GM18519 (cell line): ENCODE data around the gene LKAAEAR1.

Source experiments
- ATAC-seq: cut with Tn5 transposase; IDR thresholded peaks from one replicate; pipeline ENCODE4 v1.9.1; 2021; ENCODE audit warnings: mild to moderate bottlenecking, moderate library complexity; ENCODE audit not compliant: unreplicated experiment, low FRiP score

Gene LKAAEAR1

DNA sequence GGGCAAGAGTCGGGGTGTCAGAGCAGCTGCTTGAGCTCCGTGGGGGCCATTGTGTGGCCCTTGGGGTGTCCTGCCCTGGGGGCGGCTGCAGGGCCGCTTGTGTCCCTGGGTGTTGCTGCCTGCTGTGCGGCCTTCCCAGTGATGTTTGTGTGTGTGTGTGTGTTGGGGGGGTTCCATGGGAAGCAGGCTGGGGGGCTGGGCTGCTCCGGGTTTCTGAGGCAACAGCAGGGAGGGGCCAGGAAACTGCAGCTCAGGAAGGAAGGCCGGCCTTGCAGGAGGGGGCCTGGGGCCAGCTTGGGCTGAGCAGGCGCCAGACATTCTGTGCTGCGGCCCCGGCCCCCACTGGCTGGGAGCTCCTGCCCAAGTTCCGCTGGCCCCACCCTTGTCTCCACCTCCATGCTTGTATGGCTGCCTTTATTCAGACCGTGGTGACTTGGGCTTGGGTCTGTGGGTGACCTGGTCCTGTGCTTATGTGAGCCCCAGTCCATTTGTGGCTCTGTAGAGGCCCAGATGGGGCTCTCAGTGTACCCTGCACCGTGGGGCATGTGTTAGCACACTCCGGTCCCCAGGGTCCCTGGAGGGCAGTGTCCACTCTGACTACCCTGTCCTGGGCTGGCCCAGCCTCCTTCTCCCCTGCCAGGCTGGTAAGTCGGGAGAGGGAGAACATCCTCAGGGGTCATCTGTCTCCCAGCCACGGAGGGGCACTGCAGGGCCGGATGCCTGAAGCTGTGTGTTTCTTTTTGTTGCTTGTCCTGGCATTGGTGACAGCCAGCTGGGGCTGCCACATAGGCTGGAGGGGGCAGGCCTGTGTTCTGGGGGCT lies 30.1 kb downstream of the LKAAEAR1 start:
- ATAC-seq = no peak

DNA sequence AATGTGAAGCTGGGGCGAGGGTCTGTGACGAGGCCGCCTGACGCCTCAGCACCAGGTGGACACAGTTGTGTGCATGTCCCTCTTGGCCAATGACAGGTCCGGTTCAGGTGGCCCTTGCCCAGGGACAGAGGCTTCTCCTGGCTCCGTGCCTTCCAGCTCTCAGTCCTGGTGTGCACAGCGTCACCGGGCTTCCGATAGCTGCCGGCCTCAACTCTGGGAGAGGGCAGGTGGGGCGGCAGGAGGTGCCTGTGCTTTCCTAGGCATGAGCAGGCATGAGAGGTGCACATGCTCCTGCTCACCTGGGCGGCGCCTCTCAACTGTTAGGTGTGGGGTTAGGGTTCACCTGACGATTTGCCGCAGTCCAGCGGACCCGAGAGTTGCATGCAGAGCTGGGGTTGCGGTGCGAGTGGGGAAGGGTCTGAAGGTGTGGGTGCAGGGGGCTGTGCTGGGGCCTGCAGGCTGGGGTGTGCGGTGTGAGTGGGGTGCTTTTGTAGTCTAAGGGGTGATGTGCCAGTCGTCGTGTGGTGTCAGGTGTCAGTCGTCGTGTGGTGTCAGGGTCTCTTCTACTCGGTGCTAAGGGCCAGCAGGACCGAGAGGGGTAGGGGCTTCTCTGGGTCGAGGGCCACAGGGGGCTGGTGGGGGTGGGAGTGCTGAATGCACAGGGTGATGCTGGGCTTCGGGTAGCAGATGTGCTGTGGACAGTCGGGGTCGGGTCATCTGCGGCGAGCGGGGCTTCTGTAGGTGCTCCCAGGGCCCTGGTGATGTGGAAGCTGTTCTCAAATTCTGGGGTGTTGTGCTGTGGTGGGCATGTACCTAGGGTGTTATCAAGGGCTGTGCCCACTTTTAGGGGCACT lies 31.0 kb downstream of the LKAAEAR1 start:
- ATAC-seq = no peak

DNA sequence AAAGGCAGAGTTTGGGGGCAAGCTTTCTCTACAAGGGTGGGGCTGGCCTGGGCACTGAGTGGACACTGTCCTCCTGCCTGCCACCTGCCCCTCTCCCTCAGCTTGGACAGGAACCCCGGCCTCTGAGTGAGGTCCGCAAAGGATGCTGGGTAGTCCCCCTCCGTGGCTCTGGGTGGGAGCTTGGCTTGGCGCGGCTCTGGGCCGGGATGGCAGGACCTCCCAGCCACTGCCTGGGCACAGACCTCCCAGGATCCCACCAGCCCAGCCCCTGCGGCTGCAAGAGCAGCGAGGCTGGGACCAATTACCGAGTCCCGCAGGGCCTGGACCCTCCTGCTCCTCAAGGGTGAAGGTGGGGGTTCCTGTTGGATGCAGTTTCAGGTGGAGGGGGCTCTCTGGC lies 31.9 kb downstream of the LKAAEAR1 start:
- no peak for ATAC-seq

DNA sequence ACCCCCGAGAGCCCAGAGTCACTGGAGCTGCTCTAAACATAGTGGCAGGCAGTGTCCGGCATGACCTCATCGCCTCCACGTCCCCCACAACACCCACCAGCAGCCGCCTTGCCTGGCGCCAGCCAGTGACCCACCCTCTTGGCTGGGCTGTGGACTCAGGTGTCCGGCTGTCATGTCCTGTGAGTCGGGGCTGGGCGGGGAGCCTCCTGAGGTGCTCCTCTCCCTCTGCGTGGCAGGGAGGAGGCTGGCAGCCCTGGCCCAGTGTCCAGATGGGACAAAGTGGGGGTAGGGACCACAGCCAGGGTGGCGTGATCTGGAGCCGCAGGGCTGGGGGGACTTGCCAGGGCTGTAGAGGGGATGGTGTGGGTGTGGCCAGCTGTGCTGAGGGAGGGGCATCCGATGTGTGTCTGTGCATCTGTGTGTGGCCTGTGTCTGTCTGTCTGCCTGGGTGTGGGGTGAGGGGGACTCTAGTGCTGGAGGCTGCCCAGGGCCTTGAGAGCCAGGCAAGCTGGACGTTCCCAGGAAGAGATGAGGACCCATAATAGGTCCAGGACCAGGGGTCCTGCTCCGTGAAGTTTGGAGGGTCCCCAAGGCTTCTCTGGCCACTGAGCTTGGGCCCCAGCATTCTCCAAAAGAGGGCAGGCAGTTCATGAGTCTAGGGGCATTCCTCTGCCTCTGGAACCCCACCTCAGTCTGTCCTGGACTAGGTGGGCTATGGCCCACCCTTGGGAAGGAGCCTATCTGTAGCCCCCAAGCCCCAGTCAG lies 32.5 kb downstream of the LKAAEAR1 start:
- no peak for ATAC-seq

DNA sequence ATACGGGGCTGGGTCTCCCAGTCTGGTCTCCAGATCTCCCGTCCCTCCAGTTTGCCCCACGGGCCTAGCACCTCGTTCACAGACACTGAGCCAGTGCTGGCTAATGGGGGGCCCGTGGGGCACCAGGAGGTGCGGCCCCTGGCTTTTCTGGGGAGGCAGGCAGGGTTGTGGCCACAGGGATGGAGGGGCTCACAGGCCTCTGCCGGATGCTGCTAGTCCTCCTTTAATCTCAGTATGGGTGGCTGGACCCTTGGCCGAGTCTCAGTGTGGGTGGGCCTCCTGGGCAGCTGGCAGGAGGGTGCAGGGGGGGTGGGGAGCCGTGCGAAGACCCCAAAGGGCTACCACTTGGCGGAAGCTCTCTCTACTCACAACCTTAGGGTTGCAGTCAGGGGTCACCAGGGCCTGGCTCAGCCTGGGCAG lies 33.2 kb downstream of the LKAAEAR1 start:
- no peak for ATAC-seq

DNA sequence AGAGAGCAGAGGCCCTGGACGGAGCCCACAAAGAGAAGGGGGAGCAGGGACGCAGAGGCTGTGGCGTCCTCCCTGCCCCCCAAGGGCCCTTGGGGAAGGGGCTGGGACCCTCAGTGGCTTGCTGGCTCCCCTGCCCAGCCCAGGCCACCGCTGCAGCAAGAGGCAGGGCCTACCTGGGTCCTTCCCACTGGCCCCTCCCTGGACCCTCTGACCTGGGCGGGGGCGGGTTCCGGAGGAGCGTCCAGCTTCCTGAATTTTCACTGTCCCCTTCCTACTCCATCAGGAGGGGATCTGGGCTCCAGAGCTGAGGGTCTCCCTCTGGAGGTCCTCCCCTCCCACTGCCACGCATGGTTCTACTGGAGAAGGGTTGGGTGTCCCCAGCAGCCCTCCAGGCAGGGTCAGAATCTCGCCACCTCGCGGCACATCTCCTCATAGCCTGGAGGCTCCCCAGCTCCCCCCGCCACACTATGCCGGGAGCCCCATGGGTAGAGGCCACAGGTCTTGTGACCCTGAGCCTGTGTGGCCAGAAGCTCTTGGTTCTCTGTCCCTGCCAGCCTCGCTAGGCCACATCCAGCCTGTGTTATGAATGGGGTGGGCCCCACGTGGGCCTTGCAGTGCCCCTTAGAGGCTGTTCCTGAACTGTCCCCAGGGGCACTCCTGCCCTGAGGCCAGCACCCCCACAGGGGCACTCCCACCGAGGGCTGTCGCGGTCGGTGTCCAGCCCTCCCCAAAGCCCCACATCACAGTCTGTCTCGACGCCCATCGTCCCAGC lies 33.8 kb downstream of the LKAAEAR1 start:
- ATAC-seq = no peak

DNA sequence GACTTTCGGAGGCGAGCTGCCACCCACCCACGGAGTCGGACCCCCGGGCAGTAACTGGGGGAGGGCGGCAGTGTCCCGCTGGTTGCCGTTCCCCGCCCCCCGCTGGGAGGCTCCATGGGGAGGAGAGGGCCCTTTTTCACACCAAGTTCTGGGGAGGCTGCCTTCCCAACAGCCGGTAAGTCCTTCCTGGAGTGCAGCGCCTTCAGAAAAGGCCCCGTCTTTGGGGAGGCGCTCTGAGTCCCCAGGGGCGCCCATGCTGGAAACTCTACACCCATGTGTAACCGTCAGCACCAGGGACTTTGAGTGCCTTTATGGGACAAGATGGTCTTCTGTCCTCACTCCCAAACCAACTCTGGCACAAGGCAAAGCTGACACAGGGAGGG lies 34.3 kb downstream of the LKAAEAR1 start:
- no peak for ATAC-seq

DNA sequence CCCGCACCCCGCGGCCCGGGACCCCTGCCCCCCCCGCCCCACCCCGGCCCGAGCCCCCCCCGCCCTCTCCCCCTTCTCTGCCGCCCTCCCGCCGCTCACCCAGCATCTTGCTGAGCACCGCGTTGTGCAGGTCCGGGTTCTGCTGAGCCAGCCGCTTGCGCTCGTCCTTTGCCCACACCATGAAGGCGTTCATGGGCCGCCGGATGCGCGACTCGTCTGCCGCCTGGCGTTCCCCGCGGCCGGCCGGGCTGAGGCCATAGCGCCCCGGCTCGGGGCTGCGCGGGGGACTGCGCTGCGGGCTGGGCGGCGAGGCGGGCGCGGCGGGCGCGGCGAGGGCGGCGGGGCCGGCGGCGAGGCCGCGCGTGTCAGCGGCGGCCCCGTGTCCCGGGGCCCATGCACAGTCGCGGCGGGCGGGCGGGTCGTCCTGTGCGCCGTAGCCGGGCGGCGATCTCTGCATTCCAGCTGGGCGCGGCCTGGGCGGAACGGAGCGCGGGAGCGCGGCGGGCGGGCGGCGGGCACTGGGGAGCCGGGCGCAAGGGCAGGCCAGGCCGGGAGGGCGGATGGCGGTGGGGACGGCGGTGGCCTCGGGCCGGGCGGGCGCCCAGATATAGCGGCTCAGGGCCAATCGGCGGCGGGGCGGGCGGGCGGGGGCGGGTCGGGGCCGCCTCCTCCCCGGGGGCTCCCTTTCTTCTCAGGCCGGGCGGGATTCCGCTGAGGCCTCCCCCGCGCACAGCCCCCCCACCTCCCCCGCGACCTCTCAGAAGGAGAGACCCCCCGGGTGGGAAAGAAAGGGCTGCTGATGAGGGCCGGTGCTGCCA lies 34.9 kb downstream of the LKAAEAR1 start, which contains the start of gene SOX18:
TSS of gene SOX18 (minus strand) at position 580 of the 818 bp plus-strand sequence. CDS start at position 457, 123 bp downstream.
- ATAC-seq = no peak

DNA sequence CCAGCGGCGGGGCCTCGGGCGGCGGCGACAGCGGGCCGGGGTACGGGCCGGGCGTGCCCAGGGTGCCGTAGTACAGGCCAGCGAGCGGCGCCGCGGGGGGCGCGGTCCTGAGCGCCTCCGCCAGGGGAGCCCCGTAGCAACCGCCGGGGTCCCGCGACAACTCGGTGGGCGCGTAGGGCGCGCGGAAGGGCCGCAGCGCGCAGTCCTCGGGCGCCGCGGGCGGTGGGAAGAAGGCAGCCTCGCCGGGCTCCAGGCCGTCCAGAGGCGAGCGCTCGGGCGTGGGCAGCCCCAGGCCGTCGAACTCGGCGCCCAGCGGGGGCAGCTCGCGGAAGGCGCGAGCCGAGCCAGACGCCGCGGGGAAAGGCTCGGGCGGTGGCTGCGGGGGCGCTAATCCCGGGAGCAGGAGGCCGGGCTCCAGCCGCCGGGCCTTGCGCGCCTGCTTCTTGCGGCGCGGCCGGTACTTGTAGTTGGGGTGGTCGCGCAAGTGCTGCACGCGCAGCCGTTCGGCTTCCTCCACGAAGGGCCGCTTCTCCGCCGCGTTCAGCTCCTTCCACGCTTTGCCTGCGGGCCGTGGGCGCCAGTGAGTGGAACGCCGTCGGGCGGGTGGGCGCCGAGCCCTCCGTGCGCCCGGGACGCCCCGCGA lies 35.7 kb downstream of the LKAAEAR1 start:
- no peak for ATAC-seq

DNA sequence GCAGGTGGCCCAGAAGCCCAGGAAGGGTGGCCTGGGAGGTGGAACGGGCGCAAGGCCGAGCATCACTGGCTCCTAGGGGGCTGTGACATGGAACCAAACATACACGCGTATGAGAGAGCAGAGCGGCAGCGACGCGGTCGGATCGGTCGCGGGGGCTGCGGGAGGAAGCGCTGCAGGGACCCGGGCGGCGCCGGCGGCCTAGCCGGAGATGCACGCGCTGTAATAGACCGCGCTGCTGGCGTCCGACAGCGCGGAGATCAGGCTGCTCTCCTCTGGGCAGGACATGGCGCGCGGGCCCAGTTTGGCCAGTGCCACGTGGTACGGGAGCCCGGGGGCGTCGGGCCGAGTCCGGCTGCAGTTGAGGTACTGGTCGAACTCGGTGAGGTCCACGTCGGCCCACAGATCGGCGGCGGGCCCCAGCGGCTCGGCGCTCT lies 36.2 kb downstream of the LKAAEAR1 start:
- no peak for ATAC-seq

DNA sequence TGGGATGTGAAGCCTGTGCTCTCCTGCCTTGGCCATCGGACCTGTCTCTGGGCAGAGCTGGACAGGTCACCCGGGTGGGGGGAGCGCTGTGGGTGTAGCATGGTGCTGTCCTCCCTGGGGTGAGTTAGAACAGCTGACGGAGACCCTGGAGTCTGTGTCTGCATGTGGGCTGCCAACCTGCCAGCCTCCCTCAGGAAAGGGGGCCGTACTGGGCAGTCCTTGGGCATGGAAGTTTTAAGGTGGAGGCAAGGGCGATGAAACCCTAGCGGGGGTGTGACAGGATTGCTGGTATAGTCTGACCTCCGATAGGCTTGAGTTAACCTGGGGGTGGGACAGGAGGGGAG lies 37.2 kb downstream of the LKAAEAR1 start:
- no peak for ATAC-seq

DNA sequence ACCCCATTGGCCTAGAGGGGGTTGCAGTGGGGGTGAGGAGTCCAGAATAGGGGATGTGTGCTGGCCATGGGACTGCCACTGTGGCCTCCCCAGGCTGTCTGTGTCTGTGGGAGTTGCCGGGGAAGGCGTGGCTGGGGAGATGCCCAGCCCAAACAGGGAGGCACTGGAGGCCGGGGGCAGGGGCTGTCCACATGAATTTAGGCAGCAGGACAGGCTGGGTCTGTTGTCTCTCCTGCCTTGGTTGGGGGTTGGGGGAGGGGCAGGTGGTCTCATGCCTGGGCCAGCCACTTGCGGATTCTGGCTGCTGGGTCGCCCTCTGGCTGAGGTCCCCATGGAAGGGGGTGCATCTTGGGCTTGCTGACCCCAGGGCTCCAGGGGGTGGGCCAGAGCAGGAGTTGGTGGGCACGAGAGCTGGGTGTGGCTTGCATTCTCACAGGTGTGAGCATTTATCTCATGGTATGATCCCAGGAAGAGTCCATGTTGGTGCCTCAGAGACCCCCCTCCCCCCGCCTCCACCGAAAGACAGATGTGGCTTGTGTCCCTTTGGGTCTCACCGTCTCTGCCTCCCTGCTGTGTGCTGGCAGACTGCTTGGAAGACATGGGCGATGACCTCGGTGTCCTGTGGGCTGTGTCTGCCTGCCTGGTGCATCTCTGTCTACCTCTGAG lies 38.7 kb downstream of the LKAAEAR1 start:
- no peak for ATAC-seq

DNA sequence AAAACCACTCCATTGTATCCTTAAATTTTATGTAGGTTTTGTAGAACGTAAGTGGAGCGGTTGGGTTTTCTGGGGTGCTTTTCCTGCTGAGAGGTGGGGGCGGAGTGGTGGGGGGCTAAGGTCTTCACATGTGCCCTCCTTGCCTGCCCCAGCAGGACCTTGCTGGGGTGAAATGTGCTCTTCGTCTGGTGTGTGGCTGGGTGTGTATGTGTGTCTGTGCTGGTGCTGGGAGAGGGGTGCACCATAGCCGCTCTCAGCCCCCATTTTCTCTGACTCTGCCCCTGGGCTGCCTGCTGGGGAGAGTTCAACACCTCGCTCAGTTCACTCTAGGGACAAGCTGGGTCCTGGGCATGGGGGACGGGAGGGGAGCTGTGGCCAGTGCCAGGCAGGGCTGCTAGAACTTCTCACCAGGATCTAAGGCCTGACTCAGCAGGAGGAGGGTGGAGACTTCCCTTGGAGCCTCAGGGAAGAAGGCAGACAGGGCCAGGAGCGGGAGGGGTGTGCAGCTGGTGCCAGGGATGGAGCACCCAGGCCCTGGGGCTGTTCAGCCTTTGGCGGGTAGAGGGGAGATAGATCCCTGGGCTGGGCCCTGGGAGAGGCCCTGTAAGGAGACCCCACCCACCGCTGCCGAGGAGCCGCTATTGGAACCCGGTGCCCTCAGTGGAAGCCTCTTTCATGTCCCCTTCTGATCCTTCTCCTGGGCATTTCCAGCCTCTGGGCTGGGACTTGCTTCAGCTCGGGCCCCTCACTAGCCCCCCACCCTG lies 39.5 kb downstream of the LKAAEAR1 start:
- no peak for ATAC-seq

DNA sequence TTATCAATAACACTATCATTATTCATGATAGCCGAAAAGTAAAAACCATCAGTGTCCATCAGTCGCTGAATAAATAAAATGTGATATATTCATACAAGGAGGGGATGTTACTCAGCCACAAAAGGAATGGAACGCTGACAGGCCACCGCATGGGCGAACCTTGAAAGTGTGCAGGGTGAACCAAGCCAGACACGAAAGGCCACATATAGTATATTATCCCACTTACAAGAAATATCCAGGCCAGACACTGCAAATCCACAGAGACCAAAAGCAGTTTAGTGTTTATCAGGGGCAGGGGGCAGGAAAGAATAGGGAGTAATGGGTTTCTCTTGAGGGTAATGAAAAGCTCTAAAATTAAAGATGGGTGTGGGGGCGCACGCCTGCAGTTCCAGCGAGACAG lies 40.4 kb downstream of the LKAAEAR1 start:
- no peak for ATAC-seq

DNA sequence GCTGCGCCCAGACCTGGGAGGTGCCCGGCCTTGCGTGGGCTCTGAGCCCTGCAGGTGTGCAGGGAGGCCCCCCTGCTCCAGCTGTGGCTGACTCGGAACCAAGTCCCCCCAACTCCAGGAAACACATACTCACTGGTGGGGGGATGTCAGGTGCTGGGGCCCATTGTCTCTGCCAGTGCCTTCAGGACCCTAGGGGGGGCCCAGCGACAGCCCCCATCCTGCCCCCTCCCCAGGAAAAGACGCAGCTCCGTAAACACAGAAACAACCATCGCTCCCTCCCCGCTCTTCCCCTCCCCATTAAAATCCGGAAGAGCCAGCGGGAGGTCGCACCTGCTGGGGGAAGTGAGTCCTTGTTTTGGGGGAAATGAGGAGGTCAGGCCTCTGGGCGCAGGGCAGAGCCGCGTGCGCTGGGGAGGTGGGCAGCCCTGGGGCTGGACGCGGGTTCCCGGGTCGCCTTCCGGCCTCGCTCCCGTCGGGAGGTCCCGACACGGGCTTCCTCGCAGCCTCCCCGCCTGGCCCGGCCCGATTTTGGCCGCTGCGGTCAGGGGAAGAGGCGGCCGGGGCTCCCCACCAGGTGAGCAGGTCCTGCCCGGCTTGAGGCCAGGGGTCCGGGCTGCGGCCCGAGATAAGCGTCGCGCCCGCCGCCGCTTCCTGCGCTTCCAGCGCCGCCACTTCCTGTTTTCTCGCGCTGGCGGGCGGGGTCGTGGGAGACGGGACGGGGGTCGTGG lies 42.0 kb downstream of the LKAAEAR1 start:
- no peak for ATAC-seq

DNA sequence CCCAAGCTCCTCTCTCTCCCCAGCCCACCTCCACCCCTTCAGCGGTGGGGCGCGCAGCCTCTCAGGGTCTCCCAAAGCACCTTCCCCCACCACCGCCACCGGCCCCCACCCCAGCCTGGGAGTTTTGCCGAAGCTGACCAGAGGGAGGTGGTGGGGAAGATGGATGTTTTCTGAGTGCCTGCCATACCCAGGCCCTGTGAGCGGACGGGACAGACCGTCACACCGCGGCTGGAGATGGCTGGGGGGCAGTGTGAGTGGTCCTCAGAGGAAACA lies 42.5 kb downstream of the LKAAEAR1 start:
- ATAC-seq = no peak
